ENCODE results near the gene DYNLT2B. TPM values are rescaled to one million over a fixed set of nuclear protein-coding genes. Genes with fewer than 3 reads are reported as not detected.

The DYNLT2B gene
- total RNA-seq, 1 donor from 2014 or later, result 29.9 TPM

GRCh38 chr3:196336319-196337145 lies 18.5 kb upstream of the DYNLT2B start:
- Histone ChIP-seq H3K79me2 (ENCODE audit: low read depth) (no peaks in the 10 kb centered on the region), H3F3A (ENCODE audit: low read depth) (no peaks in the 10 kb centered on the region), H2AFZ (replicated peaks) (no peak overlapping the region), H4K20me1 (ENCODE audit: low read depth) (no peaks in the 10 kb centered on the region), H3K9ac (no peak overlapping the region), H3K4me2 (no peak overlapping the region), H3K9me3 (ENCODE audit: low read depth) (no peaks in the 10 kb centered on the region), H3K36me3 (no peaks in the 10 kb centered on the region), H3K27me3 (no peaks in the 10 kb centered on the region), H3K4me3 (no peak overlapping the region), H3K4me1 (no peaks in the 10 kb centered on the region), H3K27ac (no peak overlapping the region)
- Mint-ChIP-seq H3K4me1 (peaks cover 3% of the 10 kb centered on the region), H3K4me3 (no peak overlapping the region), H3K27me3 (ENCODE audit: insufficient read depth, low read depth) (peaks cover 2% of the 10 kb centered on the region), H3K27ac (no peak overlapping the region), H3K36me3 (no peaks in the 10 kb centered on the region), H3K9me3 (peaks cover 3% of the 10 kb centered on the region)
- DNase-seq (ENCODE audit: low spot score), result no peak
- TF ChIP-seq EZH2 (IDR thresholded peaks at IDR 0.05) (no peak), EZH2phosphoT487 (IDR thresholded peaks at IDR 0.05) (no peak), CTCF (IDR thresholded peaks at IDR 0.05) (no peak)

- Mint-ChIP-seq H3K4me1 (peaks cover 3% of the 10 kb centered on the region), H3K4me3 (no peak overlapping the region), H3K27ac (no peak overlapping the region), H3K9me3 (peaks cover 3% of the 10 kb centered on the region), H3K36me3 (no peaks in the 10 kb centered on the region), H3K27me3 (ENCODE audit: insufficient read depth, low read depth) (peaks cover 2% of the 10 kb centered on the region)
- Histone ChIP-seq H3K9me3 (ENCODE audit: low read depth) (no peaks in the 10 kb centered on the region), H3K79me2 (ENCODE audit: low read depth) (no peaks in the 10 kb centered on the region), H3K9ac (no peak overlapping the region), H3K36me3 (no peaks in the 10 kb centered on the region), H3K27me3 (no peaks in the 10 kb centered on the region), H3K4me2 (no peak overlapping the region), H3K4me3 (no peak overlapping the region), H3F3A (ENCODE audit: low read depth) (no peaks in the 10 kb centered on the region), H3K27ac (no peak overlapping the region), H2AFZ (replicated peaks) (no peak overlapping the region), H3K4me1 (no peaks in the 10 kb centered on the region), H4K20me1 (ENCODE audit: low read depth) (no peaks in the 10 kb centered on the region)
- no peak for TF ChIP-seq EZH2phosphoT487 (IDR thresholded peaks at IDR 0.05)
- no peak for TF ChIP-seq EZH2 (IDR thresholded peaks at IDR 0.05)
- TF ChIP-seq CTCF (IDR thresholded peaks at IDR 0.05), result no peak
- no peak for DNase-seq (ENCODE audit: low spot score)
These were observed 17.5 kb upstream of the DYNLT2B start for GRCh38 chr3:196335503-196335948.

- Histone ChIP-seq H3F3A (ENCODE audit: low read depth) (no peaks in the 10 kb centered on the region), H3K4me1 (no peaks in the 10 kb centered on the region), H3K27ac (no peak overlapping the region), H3K9ac (no peak overlapping the region), H4K20me1 (ENCODE audit: low read depth) (no peaks in the 10 kb centered on the region), H3K79me2 (ENCODE audit: low read depth) (no peaks in the 10 kb centered on the region), H2AFZ (replicated peaks) (no peak overlapping the region), H3K9me3 (ENCODE audit: low read depth) (no peaks in the 10 kb centered on the region), H3K4me2 (no peak overlapping the region), H3K4me3 (no peak overlapping the region), H3K36me3 (no peaks in the 10 kb centered on the region), H3K27me3 (no peaks in the 10 kb centered on the region)
- no peaks in the 10 kb centered on the region for H3K36me3 Mint-ChIP-seq
- no peak overlapping the region for H3K27ac Mint-ChIP-seq
- peaks cover 3% of the 10 kb centered on the region for H3K9me3 Mint-ChIP-seq
- TF ChIP-seq EZH2phosphoT487 (IDR thresholded peaks at IDR 0.05) (no peak), CTCF (IDR thresholded peaks at IDR 0.05) (no peak)
- H3K27me3 Mint-ChIP-seq (ENCODE audit: insufficient read depth, low read depth), result peaks cover 2% of the 10 kb centered on the region
- H3K4me1 Mint-ChIP-seq, result peaks cover 3% of the 10 kb centered on the region
- no peak overlapping the region for H3K4me3 Mint-ChIP-seq
- no peak for DNase-seq (ENCODE audit: low spot score)
These were observed 16.9 kb upstream of the DYNLT2B start for GRCh38 chr3:196334982-196335381.

All from neural progenitor cell (in vitro differentiated cells).